Cerebellar cortex (tissue), 1 donor: ENCODE data around the gene MANEA.

Experiments used
- DNase-seq: peaks from one replicate; pipeline ENCODE4 v3.0.0-alpha.2; 2015; ENCODE audit warnings: low spot score

The MANEA gene

GRCh38 chr6:95589067-95589466 is 11.7 kb downstream of the MANEA start:
- no peak for DNase-seq

- DNase-seq = no peak
Measured at GRCh38 chr6:95589826-95590570, 12.7 kb downstream of the MANEA start.

GRCh38 chr6:95593025-95593424 is 15.7 kb downstream of the MANEA start:
- DNase-seq = no peak

GRCh38 chr6:95596021-95596420 is 18.7 kb downstream of the MANEA start:
- DNase-seq = no peak

GRCh38 chr6:95599706-95600105 is 22.4 kb downstream of the MANEA start:
- no peak for DNase-seq

- DNase-seq = no peak
Measured at GRCh38 chr6:95601133-95601532, 23.8 kb downstream of the MANEA start.

- no peak for DNase-seq
Measured at GRCh38 chr6:95614094-95614493, 36.8 kb downstream of the MANEA start.

GRCh38 chr6:95629551-95629950 is 52.2 kb downstream of the MANEA start:
- DNase-seq = no peak

GRCh38 chr6:95636552-95637431 is 59.5 kb downstream of the MANEA start:
- no peak for DNase-seq

- DNase-seq = no peak
Measured at GRCh38 chr6:95648636-95649035, 71.3 kb downstream of the MANEA start.

- no peak for DNase-seq
Measured at GRCh38 chr6:95649451-95649850, 72.1 kb downstream of the MANEA start.

GRCh38 chr6:95654176-95654575 is 76.8 kb downstream of the MANEA start:
- no peak for DNase-seq

GRCh38 chr6:95658886-95659285 is 81.6 kb downstream of the MANEA start:
- no peak for DNase-seq
